ENCODE measurements around the gene ZDHHC7.
"Not testable (repeated sequence)": the region's sequence is repeated elsewhere in the genome, so short reads cannot be mapped to it uniquely, and the experiment has no call there.

Gene ZDHHC7

DNA sequence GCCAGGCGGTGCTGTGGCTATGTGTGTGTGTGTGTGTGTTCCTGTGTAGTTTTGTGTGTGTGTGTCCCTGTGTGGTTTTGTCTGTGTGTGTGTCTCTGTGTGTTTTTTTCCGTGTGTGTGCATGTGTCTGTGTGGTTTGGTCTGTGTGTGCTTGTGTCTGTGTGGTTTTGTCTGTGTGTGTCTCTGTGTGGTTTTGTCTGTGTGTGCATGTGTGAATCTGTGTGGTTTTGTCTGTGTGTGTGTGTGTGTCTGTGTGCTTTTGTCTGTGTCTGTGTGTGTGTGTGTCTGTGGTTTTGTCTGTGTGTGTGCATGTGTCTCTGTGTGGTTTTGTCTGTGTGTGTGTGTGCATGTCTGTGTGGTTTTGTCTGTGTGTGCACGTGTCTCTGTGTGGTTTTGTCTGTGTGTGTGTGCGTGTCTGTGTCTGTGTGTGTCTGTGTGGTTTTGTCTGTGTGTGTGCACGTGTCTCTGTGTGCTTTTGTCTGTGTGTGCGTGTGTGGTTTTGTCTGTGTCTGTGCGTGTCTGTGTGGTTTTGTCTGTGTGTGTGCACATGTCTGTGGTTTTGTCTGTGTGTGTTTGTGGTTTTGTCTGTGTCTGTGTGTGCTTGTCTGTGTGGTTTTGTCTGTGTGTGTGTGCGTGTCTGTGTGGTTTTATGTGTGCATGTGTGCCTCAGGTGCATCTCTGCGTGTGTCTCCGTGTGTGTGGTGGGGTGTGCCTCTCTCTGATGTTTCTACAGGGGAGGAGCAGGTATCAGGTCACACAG is 62.3 kb downstream of the ZDHHC7 start:
- in situ Hi-C loops (cut with MboI; ENCODE audit: low sequenced_read_pairs): no loop called here

DNA sequence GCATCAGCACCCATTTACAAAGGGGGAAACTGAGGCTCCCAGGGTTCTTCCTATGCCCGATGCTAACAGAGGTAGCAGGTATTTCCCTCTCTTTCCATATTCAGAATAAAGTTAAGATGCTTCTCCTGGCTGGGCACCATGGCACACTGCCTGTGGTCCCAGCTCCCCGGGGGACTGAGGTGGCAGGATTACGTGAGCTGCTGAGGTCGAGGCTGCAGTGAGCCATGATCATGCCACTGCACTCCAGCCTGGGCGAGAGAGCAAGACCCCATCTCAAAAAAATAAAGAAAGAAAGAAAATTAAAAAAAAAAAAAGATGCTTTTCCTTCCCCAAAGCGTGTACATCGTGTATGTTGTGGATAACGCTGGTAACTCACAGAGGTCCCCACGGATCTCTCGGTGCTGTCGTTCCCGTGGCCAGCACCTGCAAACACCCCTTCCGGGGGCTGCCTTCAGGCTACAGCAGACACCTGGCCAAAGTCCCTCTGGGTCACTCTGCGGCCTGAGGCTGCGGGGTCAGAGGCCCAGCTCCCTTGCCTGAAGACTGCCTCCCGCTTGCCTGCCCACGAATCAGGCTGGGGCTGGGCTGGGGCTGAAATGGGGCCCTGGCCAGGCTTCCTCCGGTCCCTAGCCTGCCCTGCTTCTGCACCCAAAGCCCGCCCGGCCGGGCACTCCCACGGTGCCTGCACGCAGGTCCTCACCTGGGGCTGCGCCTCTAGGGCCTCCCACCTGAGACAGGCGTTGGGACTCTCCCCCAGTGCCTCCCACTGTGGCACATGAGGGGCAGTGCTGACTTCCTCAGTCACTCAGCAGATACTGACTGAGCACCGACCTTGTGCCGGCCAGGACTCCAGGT is 63.1 kb downstream of the ZDHHC7 start:
- in situ Hi-C loops (cut with MboI; ENCODE audit: low sequenced_read_pairs): no loop called here

DNA sequence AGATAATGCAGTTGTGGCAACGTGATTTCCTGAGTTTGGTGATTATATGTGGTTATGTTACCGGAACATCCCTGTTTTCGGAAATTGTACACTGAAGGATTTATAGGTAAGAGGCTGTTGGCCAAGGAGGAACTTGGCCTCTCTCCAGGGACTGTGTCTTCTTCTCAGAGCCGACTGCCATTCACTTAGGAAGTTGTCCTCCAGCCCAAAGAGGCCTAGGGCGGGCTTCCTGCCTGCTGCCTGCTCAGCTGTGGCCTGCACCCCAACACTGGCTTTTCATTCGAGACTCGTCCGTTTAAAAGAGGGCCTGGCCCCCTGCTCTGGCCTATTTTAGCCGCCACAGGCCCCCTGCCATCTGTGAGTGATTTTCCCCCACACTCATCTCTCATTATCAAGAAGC is 64.3 kb downstream of the ZDHHC7 start:
- in situ Hi-C loops (cut with MboI; ENCODE audit: low sequenced_read_pairs): no loop called here

DNA sequence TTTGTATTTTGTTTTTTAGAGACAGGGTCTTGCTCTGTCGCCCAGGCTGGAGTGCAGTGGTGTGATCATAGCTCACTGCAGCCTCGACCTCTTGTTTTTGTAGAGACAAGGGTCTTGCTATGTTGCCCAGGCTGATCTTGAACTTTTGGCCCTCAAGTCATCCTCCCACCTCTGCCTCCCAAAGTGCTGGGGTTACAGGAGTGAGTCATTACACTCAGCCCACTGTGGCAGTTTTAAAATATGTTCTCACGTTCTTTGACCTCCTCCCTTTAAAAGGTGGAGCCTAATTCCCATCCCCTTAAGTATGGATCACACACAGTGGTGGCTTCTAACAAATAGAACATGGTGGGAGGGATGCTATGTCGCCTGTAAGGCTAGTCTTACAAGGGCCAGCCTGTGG is 67.7 kb downstream of the ZDHHC7 start:
- in situ Hi-C loops (cut with MboI; ENCODE audit: low sequenced_read_pairs): no loop called here

DNA sequence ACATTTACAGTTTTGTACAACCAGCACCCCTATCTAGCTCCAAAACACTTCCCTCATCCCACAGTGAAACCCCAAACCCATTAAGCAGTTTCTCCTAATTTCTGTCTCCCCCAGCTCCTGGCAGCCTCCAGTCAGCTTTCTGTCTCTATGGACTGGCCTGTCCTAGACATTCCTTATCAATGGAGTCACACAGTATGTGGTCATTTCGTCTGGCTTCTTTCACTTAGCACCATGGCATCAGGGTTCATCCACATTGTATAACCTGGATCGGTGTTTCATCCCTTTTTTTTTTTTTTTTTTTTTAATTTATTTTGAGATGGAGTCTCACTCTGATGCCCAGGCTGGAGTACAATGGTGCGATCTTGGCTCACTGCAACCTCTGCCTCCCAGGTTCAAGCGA is 68.5 kb downstream of the ZDHHC7 start:
- in situ Hi-C loops (cut with MboI; ENCODE audit: low sequenced_read_pairs): no loop called here

DNA sequence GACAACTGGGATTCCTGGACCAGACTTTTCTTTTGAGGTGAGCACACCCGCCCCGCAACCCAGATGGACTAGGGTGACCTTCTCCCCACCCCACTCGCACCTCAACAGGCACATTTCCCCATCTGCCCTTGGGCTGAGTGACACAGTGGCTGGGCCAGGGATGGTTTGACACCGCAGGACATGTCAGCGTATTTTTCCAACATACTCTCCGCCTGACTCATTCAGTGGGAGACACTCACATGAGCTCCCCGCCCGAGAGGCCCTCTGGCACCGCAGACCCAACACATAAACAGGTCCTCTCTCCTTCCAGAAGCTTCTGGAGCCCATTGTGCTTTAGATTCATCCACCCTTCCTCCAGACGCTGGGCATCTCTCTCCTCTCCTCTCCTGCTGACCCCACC is 69.4 kb downstream of the ZDHHC7 start:
- in situ Hi-C loops (cut with MboI; ENCODE audit: low sequenced_read_pairs): no loop called here

DNA sequence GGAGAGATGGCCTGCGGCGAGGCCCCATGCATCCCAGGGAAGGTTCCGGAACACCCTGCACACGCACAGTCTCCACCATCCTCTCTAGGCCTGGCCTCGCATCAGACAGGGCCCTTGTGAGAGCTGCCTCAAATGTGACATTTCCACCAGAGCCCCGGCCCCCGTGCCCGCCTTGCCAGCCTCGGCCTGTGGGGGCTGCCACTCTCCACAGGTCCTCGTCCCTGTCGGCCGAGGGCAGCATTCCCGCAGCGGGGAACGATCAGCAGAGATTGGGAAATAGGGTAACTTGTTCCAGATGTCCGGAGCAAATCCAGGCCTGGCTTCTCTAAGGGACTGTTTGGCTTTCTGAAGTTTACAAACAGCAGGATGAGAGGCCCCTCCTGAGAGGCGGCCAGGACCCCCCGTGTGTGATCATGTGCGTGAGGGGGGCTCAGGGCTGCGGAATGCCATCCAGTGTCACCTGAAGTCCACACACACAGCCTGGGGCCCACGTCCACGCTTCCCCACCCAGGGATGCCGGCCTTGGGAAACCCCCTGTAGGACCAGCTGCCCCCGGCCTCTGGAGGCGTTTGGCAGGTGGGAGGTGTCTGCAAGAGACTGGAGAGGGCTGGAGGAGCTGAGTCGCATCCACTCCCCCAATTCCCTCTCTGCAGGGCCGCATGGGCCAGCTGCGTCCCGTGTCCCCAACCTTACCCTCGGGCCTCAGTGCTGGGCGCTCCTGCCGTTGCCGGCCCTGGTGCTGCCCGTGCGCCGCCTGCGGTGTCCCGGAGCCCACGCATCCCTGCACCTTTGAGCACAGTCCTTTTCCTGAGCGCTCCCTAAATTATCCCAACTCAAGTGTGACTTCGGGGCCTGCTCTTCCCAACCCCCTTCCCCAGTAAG is 70.4 kb downstream of the ZDHHC7 start:
- in situ Hi-C loops (cut with MboI; ENCODE audit: low sequenced_read_pairs): no loop called here

DNA sequence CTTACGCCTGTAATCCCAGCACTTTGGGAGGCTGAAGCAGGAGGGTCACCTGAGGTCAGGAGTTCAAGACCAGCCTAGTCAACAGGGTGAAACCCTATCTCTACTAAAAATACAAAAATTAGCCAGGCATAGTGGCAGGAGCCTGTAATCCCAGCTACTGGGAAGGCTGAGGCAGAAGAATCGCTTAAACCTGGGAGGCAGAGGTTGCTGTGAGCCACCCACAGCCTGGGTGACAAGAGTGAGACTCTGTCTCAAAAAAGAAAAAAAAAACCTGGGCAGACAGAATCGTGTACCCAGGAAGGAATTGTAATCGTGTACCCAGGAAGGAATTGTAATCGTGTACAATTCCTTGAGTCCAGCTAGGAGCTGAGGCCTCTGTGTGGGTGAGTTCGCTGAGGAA is 72.7 kb downstream of the ZDHHC7 start:
- in situ Hi-C loops (cut with MboI; ENCODE audit: low sequenced_read_pairs): not testable (repeated sequence)

DNA sequence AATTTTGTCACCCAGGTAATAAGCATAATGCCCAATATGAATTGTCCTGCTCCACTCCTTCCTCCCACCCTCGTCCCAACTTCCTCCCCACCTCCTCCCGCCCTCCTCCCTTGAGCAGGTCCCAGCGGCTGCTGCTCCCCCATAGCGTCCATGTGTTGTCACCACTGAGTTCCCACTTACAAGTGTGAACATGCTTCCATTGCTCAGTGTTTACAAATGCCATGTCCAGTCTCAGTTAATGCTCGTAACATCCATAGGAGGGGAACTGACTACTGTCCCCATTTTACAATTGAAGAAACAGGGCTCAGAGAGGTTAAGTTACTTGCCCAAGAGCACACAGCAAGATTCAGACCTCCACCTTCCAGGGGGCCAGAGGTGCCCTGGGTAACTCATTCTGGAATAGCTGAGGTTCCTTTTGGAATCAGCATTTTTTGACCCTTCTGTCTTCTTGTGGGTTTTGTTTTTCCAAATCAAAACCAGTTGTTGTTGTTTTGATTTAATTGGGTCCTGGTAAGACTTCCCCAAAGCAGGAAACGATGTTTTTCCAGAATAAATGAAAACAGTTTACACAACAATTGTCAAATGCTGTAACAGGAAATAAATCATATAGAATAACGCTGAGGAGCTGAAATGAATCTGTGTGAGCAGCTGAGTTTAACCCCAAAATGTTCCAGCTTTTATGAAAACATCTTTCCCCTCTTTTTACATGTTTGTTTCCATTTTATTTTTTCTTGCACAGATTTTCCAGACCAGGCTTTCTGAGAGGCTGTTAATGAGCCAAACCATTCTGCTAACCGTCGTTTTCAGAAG is 73.9 kb downstream of the ZDHHC7 start:
- in situ Hi-C loops (cut with MboI; ENCODE audit: low sequenced_read_pairs): no loop called here

DNA sequence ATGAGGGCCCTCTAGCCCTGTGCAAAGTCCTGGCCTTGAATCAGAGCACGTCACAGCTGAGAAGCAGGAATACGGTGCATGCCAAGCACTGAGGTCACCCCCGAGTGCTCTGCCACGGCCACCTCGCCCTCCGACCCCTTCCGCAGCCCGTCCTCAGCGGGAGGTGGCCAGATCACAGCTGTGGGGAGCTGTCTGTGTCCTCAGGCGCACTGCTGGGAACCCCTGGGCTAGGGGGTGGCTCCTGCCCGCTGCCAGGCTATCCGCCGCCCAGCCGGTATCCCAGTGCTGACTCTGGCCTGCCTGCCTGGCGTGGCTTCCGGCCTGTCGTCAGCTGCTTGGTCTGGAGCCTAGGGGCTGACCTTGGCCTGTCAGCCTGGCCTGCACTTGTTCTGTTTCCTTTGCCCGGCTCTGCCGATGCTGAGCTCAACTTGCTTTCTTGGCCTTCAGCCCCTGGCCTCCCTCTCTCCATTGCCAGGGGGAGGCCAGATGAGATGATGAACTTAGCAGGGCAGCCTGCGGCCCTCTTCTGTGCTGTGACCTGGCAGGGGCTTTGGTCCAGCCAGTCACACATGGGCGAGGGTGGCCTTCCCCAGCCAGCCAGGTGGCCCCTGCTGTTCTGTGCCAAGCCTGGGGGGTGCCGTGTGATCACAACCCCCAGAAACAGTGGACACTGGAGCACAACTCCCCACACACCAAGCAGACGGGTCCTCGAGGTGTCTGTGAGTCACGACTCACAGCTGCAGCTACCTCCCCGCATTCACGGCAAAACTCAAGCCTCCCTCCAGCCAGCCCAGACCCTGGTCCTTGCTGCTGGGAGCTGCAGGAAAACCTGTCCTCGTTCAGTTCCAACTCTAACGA is 77.3 kb downstream of the ZDHHC7 start:
- in situ Hi-C loops (cut with MboI; ENCODE audit: low sequenced_read_pairs): no loop called here

DNA sequence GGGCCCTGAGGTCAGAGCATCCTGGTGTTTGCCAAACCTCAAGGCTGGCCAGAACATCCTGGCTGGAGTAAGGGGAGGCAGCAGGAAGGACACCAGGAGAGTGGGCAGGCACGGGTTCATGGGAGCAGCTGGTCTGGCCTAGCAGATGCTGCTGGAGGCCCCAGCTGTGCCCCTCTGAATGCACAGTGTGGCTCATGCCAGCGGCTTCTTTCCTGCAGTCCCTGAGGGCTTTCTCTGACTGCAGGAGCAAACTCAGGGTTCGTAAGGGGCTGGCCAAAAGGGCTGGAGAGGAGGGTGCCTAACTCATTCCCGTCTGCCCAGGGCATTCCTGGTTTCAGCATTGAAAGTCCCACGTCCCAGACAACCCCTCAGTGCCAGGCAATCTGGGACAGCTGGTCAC is 78.7 kb downstream of the ZDHHC7 start:
- in situ Hi-C loops (cut with MboI; ENCODE audit: low sequenced_read_pairs): no loop called here

DNA sequence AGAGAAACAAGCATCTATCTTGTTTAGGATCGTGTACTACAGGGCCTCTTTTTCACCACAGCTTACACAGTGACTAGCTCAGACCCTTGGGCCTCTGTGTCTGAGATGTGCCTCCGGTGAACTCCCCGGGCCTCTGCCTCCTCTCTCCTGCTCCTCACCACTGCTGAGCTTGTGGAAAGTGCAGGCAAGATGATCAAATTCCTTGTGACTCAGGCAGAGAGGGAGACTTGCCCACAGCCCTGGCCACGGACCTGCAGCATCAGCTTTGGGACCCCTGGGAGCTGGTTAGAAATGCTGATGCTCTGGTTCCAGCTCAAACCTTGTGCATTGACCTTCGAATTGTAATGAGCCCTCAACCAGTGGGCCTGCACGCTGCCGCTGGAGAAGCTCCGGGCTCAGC is 79.8 kb downstream of the ZDHHC7 start:
- in situ Hi-C loops (cut with MboI; ENCODE audit: low sequenced_read_pairs): no loop called here

DNA sequence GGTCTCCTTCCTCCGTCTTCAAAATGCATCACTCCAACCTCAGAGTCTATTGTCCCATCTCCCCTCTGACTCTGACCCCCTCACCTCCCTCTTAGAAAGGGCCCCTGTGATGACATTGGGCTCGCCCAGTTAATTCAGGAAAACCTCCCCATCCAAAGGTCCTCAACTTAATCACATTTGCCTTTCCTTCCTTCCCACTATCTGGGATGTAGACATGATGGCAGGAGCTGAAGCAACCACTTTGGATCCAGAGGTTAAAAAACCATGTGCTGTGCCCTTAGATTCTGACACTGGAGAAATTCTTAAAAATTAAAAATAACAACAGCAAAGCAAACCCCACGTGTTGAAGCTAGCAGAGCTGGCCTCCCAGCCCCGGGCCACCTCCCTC is 80.2 kb downstream of the ZDHHC7 start:
- in situ Hi-C loops (cut with MboI; ENCODE audit: low sequenced_read_pairs): no loop called here

DNA sequence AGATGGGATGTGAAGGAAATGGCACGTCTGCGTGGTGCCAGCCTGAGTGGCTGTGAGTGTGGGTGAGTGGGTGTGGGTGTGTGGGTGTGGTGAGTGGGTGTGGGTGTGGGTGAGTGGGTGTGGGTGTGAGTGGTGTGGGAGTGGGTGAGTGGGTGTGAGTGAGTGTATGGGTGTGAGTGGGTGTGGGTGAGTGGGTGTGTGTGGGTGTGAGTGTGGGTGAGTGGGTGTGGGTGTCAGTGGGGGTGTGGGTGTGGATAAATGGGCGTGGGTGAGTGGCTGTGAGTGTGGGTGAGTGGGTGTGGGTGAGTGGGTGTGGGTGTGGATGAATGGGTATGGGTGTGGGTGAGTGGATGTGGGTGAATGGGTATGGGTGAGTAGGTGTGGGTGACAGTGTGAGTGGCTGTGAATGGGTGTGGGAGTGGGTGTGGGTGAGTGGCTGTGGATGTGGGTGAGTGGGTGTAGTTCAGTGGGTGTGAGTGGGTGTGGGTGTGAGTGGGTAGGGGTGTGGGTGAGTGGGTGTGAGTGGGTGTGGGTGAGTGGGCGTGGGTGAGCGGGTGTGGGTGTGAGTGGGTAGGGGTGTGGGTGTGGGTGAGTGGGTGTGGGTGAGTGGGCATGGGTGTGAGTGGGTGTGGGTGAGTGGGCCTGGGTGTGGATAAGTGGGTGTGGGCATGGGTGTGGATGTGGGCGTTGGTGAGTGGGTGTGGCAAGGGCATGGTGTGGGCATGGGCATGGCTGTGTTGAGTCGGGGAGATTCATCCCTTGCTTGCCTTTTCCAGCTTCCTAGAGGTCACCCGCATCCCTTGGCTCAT is 80.8 kb downstream of the ZDHHC7 start:
- in situ Hi-C loops (cut with MboI; ENCODE audit: low sequenced_read_pairs): no loop called here

DNA sequence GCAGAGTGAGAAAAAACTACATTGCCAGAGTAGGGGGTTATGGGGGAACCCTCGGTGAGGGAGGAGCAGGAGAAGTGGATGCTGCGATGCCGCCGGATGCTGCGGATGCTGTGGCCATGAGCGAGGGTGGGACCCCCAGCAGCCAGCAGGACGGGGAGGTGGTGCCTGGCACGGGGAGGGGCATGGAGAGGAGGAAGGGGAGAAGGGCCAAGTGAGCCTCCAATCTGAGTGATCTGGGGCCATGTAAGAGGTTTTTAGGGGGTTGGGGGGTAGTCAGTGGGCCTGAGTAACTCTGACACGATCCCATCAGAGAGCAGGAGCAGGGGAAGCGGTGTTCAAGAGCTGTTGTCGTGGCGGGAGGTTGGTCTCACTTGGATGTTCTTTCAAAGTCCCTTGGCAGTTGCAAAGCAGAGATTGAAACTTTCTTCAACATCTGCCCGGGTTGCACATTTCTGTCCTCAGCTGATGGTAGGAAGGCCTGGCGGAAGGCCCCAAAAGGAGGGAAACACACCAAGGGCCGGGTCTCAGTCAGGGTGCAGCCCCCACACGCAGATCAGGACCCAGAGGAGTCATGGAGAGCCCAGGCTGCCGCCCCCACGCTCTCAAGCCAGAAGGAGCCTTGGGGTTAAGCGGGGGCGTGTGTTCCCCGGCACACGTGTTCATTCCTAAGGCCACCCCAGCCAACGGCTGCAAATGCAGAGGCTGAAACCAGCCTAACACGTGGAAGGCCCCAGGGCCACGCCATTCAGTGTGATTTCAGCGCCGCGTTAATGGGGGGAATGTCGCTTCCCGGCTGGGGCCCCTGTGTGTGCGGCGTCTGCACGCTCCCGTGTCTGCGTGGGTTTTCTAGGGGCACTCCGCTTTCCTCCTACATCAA is 81.7 kb downstream of the ZDHHC7 start:
- in situ Hi-C loops (cut with MboI; ENCODE audit: low sequenced_read_pairs): no loop called here

DNA sequence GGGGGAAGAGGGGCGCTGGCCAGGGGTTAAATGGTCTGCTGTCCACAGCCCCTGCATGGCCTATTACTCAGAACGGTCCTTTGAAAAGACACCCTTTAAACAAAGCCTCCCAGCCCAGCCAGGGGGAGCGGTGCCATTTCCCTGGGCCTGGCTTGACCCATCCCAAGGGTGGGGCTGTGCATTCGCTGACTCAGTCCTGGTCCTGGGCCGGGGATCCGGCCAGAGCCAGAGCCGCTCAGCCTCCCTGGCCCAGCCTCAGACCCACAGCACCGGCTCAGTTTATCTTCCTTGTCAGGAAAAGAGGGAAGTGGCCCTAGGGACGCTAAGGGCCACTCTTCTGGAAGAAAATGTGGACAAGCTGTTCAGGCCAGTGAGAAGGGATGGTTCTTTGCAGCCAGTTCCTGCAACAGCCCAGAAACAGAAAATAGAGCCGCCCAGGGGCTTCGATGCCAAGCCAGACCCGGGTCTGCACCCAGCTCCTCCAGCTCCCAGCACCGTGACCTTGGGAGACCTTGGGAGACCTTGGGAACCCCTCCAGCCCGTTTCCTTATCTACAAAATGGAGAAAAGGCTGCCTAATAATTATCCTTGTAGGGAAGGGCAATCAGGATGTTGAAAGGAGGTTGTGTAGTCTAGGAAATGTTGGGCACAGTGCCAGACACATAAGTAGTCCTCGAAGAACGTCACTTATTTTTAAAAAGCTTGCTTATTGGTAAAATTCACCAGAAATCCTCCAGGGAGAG is 82.5 kb downstream of the ZDHHC7 start:
- in situ Hi-C loops (cut with MboI; ENCODE audit: low sequenced_read_pairs): no loop called here

Data from HL-60/S4 treated with retinoic acid at 250 ng/mL for 4 days and 3 days (cell line).